Naive B cell (primary cell): Measurements from ENCODE around the gene PNMA8A. TPM values are rescaled to one million over a fixed set of nuclear protein-coding genes. Genes with fewer than 3 reads are reported as not detected.

ENCODE experiments used
- ATAC-seq, 2 donors: fragments of 150-1000 bp; cut with Tn5 transposase; 2 replicates each; pipeline ENCODE4 v1.10.0; 2021; ENCODE audit warnings: low read depth in 2 of 2, mild to moderate bottlenecking in 2 of 2, moderate library complexity in 2 of 2
- DNase-seq: peaks from one replicate; pipeline ENCODE4 v3.0.0; 2022
- H3K27ac Mint-ChIP-seq, 6 donors: one replicate each; pipeline ENCODE4 v1.8.0; 2020 to 2022; ENCODE audit warnings: mild to moderate bottlenecking in 6 of 6, mixed read lengths in 6 of 6, moderate library complexity in 5 of 6, inconsistent platforms in 2 of 6
- H3K27me3 Mint-ChIP-seq, 3 donors: one replicate each; pipeline ENCODE4 v1.8.0; 2021 to 2022; ENCODE audit warnings: mixed read lengths in 3 of 3, mild to moderate bottlenecking in 1 of 3
- H3K36me3 Mint-ChIP-seq, 2 donors: one replicate each; pipeline ENCODE4 v1.8.0; 2020 to 2022; ENCODE audit warnings: mixed read lengths in 2 of 2, inconsistent platforms in 1 of 2, mild to moderate bottlenecking in 1 of 2
- H3K4me1 Mint-ChIP-seq, 3 donors: one replicate each; pipeline ENCODE4 v1.8.0; 2020 to 2022; ENCODE audit warnings: mixed read lengths in 3 of 3, inconsistent platforms in 1 of 3, mild to moderate bottlenecking in 1 of 3, moderate library complexity in 1 of 3
- H3K4me3 Mint-ChIP-seq, 8 donors: one replicate each; pipeline ENCODE4 v1.8.0; 2020 to 2022; ENCODE audit warnings: mild to moderate bottlenecking in 8 of 8, mixed read lengths in 8 of 8, moderate library complexity in 8 of 8, inconsistent platforms in 2 of 8
- H3K9me3 Mint-ChIP-seq, 7 donors: one replicate each; pipeline ENCODE4 v1.8.0; 2020 to 2022; ENCODE audit warnings: mixed read lengths in 7 of 7, mild to moderate bottlenecking in 5 of 7, inconsistent platforms in 2 of 7, moderate library complexity in 1 of 7
- polyA plus RNA-seq, 6 donors: library from polyadenylated mRNA; unstranded; fragments of 300-500 nt; fragmentation: Illumina TruSeq; gene quantifications; one replicate each; pipeline ENCODE4 v1.2.3, GENCODE V29; 2021; ENCODE audit warnings: low read depth in 6 of 6

PNMA8A gene, protein sequence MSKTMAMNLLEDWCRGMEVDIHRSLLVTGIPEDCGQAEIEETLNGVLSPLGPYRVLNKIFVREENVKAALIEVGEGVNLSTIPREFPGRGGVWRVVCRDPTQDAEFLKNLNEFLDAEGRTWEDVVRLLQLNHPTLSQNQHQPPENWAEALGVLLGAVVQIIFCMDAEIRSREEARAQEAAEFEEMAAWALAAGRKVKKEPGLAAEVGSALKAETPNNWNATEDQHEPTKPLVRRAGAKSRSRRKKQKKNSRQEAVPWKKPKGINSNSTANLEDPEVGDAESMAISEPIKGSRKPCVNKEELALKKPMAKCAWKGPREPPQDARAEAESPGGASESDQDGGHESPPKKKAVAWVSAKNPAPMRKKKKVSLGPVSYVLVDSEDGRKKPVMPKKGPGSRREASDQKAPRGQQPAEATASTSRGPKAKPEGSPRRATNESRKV
- not detected for polyA plus RNA-seq

DNA sequence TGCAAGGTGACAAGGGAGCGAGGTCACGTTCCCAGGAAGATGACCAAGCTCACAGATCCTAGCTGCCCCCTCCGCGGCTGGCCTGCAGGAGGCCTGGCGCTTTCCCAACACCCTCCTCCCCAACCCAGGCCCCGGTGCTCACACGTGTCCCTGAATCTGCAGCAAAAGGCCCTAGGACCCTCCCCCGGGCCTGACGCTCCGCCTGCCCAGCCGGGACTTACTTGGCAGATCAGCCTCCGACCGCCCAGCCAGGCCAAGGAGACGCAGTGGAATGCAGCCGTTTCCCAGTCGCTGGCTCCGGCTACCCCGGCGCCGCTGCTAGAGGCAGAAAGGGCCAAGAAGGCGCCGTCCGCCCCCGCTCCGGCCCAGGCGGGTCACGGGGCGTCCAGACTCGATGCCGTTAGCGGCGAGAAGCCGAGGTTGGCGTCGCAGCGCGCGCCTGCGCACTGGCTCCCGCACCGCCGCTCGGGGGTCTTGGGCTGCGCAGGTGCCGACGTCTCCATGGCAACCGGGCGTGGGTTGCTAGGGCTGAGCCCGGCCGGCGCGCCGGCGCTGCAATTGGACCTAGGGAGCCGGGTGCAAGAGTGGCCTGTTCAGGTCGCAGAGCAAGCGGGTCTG, at the start of gene PNMA8A:
PNMA8A (minus strand) TSS at position 448 of the 618 bp plus-strand sequence. CDS start 528 bp downstream, outside the sequence.
- no peak for ATAC-seq
- Mint-ChIP-seq H3K27me3 (peaks cover 30 to 53% (median 48%) of the 10 kb centered on the region in 3 donors), H3K4me3 (peak within 1 kb of the TSS in 2 of 8 donors; percentile 5 to 40)

DNA sequence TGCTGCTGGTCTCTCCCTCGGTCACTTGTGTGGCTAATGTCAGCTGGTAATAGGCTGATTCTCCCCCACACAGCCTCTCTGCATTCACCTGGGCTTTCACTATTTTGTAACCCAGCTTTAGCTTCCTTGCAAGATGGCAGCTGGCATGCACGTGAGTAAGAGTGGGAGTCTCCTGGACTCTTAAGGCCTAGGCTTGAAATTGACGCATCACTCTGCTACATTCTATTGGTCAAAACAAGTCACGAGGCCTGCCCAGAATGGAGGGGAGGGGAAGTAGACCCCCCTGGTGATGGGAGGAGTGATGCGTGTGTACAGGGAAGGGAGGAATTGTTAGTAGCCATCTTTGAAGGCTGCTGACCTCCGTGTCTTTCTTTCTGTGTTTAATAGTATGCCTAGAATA, 49.3 kb upstream of the PNMA8A start:
- H3K27ac Mint-ChIP-seq, result no peak overlapping the region
- ATAC-seq (no peak), DNase-seq (no peak)
- H3K9me3 Mint-ChIP-seq, result peaks cover 0 to 5% (median 0%) of the 10 kb centered on the region in 7 donors
- no peak overlapping the region for H3K4me3 Mint-ChIP-seq
- no peaks in the 10 kb centered on the region for H3K36me3 Mint-ChIP-seq
- peaks cover 4 to 8% (median 5%) of the 10 kb centered on the region in 3 donors for H3K27me3 Mint-ChIP-seq
- H3K4me1 Mint-ChIP-seq, result peaks cover 0 to 26% (median 6%) of the 10 kb centered on the region in 3 donors

More for the DNA sequence above, at the start of gene PNMA8A:
- no peak for DNase-seq
- H3K4me1 Mint-ChIP-seq, result no peaks in the 10 kb centered on the region
- no peak within 1 kb of the TSS for H3K27ac Mint-ChIP-seq
- H3K36me3 Mint-ChIP-seq, result peaks cover 0 to 7% of the 10 kb centered on the region in 2 donors
- peaks cover 0 to 4% (median 0%) of the 10 kb centered on the region in 7 donors for H3K9me3 Mint-ChIP-seq

DNA sequence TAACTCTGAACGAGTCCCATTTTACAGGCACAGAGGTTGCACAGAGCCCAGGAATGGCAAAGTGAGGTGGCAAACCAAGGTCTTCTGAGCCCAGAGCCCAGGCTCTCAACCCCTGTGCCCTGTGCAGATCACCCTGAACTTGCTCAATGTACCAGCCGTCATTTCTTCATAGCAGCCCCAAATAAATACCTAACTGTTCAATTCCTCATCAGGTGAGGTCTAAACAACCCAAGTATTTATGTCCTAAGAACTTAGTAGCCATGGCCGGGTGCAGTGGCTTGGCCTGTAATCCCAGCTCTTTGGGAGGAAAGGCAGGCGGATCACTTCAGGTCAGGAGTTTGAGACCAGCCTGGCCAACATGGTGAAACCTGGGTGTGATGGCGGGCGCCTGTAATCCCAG, 46.1 kb upstream of the PNMA8A start:
- H3K4me1 Mint-ChIP-seq, result peaks cover 0 to 20% (median 8%) of the 10 kb centered on the region in 3 donors
- H3K4me3 Mint-ChIP-seq, result no peak overlapping the region
- ATAC-seq (no peak), DNase-seq (no peak)
- H3K9me3 Mint-ChIP-seq, result no peaks in the 10 kb centered on the region
- H3K27ac Mint-ChIP-seq, result no peak overlapping the region
- peaks cover 19 to 33% (median 25%) of the 10 kb centered on the region in 3 donors for H3K27me3 Mint-ChIP-seq
- no peaks in the 10 kb centered on the region for H3K36me3 Mint-ChIP-seq

DNA sequence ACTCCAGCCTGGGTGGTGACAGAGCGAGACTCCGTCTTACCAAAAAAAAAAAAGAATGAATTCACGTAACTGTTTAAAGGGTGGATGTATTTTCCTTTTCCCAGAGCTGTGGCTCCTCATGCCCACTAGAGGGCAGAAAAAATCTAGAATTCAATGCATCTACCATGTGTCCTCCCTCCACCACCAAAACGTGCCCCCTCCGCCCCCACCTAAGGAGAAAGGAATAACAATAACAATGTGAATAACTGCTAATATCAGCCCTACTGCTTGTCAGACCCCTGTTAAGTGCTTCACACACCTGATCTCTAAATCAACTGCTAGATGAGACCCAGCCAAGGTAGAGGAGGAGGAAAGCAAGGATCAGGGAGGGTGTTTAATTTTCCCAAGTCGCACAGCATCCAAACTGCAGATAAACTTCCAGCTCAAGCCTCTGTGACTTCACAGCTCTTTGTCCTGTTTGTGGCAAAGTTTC, 44.6 kb upstream of the PNMA8A start:
- peak; percentile 35 to 36 for ATAC-seq
- Mint-ChIP-seq H3K36me3 (no peaks in the 10 kb centered on the region), H3K9me3 (peaks cover 0 to 9% (median 0%) of the 10 kb centered on the region in 7 donors), H3K4me3 (no peak overlapping the region), H3K4me1 (peaks cover 0 to 14% (median 8%) of the 10 kb centered on the region in 3 donors), H3K27ac (no peak overlapping the region), H3K27me3 (peaks cover 23 to 39% (median 31%) of the 10 kb centered on the region in 3 donors)
- no peak for DNase-seq

DNA sequence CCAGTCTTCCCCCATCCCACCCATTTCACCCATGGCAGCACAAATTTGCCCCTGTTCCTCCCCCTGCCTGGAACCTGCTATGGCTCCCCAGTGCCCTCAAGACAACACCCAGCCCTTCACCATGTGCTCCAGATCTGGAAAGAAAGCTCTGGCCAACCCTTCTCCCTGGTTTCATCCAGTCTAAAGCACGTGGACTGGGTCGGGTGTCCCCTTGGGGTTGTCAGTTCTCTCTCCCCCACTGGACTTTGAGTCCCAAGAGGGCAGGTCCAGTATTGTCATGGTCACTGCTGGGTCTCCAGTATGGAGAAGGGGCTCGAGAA, 43.9 kb upstream of the PNMA8A start:
- H3K36me3 Mint-ChIP-seq, result no peaks in the 10 kb centered on the region
- no peak for ATAC-seq
- no peak overlapping the region for H3K4me3 Mint-ChIP-seq

DNA sequence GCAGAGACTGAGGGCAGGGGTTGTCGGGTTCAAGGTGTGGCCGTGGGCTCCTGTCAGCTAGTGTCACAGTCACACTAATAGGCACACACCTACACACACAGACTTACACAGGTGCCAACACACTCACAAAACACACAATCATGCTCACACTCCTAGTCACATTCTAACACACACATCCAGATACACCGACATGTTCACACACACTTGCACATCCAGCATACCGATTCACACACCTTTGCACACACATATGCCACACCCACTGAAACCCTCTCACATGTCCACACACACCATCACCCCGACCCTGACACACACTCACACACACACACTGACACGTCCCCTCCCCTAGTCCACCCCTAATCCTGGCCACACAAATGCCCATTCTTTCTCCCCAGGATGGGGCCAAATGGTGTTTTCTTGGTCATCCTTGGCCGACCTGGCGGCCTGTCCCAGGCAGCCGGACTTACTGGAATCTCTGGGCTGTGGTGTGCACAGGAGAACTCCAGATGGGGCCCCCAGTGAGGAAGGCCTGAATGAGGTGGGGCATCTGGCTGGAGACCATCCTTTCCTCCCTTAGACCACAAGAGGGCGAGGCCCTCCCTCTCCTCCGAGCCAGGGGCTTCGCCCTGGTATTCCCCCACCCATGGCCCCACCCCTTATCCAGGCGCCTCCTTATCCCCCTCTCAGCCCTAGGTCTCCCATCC, 43.4 kb upstream of the PNMA8A start:
- Mint-ChIP-seq H3K27ac (peak overlapping the region in 1 of 6 donors; percentile 81), H3K36me3 (no peaks in the 10 kb centered on the region), H3K9me3 (peaks cover 0 to 10% (median 0%) of the 10 kb centered on the region in 7 donors), H3K4me3 (no peak overlapping the region), H3K27me3 (peaks cover 26 to 41% (median 35%) of the 10 kb centered on the region in 3 donors), H3K4me1 (peaks cover 0 to 14% (median 8%) of the 10 kb centered on the region in 3 donors)
- DNase-seq (no peak), ATAC-seq (no peak)

More for the DNA sequence above, 43.9 kb upstream of the PNMA8A start:
- H3K9me3 Mint-ChIP-seq, result peaks cover 0 to 10% (median 0%) of the 10 kb centered on the region in 7 donors
- no peak for DNase-seq
- H3K27me3 Mint-ChIP-seq, result peaks cover 26 to 41% (median 35%) of the 10 kb centered on the region in 3 donors
- peaks cover 0 to 14% (median 8%) of the 10 kb centered on the region in 3 donors for H3K4me1 Mint-ChIP-seq
- H3K27ac Mint-ChIP-seq, result peak overlapping the region in 1 of 6 donors; percentile 21

DNA sequence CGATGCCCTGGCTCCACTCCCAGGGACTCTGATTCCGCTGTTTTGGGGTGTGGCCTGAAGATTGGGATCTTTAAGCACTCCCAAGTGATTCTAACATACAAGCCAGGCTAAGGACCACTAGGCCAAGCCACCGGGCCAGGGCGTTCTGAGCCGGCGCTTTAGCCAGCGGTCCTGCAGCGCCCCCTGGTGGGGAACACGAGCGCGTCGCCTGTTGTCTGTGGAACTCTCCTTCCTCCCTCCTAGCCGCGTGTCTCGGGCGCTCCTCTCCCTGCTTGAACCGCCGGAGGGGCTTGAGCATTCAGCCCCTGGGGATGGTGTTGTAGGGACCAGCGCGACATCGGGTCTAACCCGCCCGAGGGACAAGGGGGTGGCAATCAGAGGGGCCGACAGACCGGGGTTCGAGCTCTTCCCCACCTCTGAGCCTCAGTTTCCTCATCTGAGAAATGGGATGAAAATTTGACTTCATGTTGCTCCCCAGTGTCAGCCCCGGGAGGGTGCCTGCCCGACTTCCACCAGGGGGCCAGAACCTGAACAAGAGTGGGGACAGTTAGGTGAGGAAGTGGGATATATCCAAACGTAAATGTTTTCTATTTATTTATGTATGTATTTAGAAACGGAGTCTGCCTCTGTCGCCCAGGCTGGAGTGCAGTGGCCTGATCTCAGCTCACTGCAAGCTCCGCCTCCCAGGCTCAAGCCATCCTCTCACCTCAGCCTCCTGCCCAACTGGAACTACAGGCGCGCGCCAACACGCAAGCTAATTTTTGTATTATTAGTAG, 42.3 kb upstream of the PNMA8A start:
- Mint-ChIP-seq H3K27me3 (peaks cover 33 to 51% (median 41%) of the 10 kb centered on the region in 3 donors), H3K4me1 (peaks cover 0 to 10% (median 8%) of the 10 kb centered on the region in 3 donors), H3K36me3 (no peaks in the 10 kb centered on the region), H3K4me3 (no peak overlapping the region), H3K9me3 (peaks cover 0 to 10% (median 0%) of the 10 kb centered on the region in 7 donors), H3K27ac (peak overlapping the region in 1 of 6 donors; percentile 60)
- ATAC-seq, result peak; percentile 67 to 72
- peak; percentile 67 for DNase-seq

DNA sequence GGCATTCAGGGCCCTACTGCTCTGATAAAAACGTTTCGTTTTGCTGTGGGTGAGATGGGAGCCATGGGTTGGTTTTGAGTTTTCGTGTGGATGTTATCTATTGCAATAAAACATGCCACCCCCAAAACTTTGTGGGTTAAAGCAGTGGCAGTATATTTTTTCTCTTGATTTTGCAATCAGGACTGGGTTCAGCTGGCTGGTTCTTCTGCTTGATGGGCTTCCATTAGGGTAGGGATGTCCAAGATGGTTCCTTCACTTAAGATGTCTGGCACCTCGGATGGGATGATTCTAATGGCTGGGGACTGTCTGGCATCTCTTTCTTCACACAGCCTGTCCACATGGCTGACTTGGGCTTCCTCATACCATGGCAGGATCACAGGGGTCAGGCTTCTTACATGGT, 39.9 kb upstream of the PNMA8A start:
- H3K36me3 Mint-ChIP-seq, result no peaks in the 10 kb centered on the region
- DNase-seq (no peak), ATAC-seq (no peak)
- H3K9me3 Mint-ChIP-seq, result peaks cover 0 to 10% (median 0%) of the 10 kb centered on the region in 7 donors
- H3K4me3 Mint-ChIP-seq, result no peak overlapping the region
- H3K27ac Mint-ChIP-seq, result no peak overlapping the region
- peaks cover 0 to 11% (median 10%) of the 10 kb centered on the region in 3 donors for H3K4me1 Mint-ChIP-seq
- H3K27me3 Mint-ChIP-seq, result peaks cover 43 to 69% (median 59%) of the 10 kb centered on the region in 3 donors

DNA sequence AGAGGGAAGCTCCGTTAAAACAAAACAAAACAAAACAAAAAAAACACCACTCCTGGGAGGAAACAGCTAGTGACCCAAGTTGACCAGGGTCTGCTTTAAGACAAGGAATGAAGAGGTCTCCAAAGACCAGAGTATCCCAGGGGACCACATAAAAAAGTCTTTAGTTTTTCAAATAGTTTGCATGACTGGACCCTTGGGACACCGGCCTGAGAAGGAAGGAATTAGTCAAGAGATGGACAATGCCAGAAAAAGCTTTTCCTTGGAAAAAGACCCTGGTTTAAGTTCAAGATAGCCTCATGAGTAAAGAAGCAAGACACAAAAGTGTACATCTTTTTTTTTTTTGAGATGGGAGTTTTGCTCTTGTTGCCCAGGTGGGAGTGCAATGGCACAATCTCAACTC, 36.8 kb upstream of the PNMA8A start:
- Mint-ChIP-seq H3K27me3 (peaks cover 27 to 47% (median 36%) of the 10 kb centered on the region in 3 donors), H3K4me1 (peaks cover 0 to 8% (median 3%) of the 10 kb centered on the region in 3 donors), H3K36me3 (no peaks in the 10 kb centered on the region), H3K27ac (no peak overlapping the region), H3K9me3 (peaks cover 0 to 10% (median 0%) of the 10 kb centered on the region in 7 donors), H3K4me3 (no peak overlapping the region)
- ATAC-seq (no peak), DNase-seq (no peak)

DNA sequence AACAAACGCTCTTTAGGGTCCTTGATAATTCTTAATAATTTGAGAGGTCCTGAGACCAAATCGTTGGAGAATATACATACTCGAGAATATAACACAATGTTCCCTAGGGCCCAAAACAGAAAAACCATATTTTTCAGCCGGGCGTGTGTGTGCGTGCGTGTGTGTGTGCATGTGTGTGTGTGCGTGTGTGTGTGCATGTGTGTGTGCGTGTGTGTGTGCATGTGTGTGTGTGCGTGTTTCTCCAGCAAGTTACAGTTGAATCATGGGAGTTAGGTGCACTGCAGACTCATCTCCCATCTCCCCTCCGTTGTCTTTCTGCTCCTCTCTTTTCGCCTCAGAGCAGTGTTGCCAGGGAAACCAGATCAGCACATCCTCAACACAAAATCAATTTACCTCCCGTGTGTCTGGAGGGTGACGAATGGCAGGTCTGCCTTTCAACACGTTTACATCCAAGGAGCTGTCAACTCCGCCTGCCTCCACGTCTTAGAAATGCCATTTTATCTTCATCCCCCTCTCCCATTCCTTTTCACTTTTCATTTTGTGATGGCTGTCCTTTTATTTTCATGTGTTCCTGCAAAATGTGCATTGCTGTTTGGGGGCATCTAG, 32.6 kb upstream of the PNMA8A start:
- H3K27ac Mint-ChIP-seq, result no peak overlapping the region
- H3K9me3 Mint-ChIP-seq, result no peaks in the 10 kb centered on the region
- ATAC-seq, result no peak
- H3K4me3 Mint-ChIP-seq, result no peak overlapping the region
- H3K4me1 Mint-ChIP-seq, result peaks cover 0 to 8% (median 3%) of the 10 kb centered on the region in 3 donors
- H3K27me3 Mint-ChIP-seq, result peaks cover 34 to 48% (median 44%) of the 10 kb centered on the region in 3 donors
- no peak for DNase-seq
- no peaks in the 10 kb centered on the region for H3K36me3 Mint-ChIP-seq

DNA sequence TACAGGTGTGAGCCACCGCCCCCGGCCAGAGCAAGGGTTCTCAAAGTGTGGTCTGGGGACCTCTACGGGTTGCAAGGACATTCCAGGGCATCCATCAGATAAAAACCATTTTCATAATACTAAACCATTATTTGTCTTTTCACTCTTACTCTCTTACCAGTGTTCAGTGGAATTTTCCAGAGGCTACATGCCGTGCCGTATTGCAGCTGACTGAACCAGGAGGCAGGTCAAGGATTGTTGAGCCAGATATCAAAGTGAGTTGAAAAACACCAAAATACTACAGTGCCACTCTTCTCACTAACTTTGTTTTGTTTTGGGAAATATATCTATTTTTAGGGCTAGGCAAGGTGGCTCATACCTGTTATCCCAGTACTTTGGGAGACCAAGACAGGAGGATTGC, 31.5 kb upstream of the PNMA8A start:
- Mint-ChIP-seq H3K27ac (peak overlapping the region in 1 of 6 donors; percentile 75), H3K9me3 (no peaks in the 10 kb centered on the region)

DNA sequence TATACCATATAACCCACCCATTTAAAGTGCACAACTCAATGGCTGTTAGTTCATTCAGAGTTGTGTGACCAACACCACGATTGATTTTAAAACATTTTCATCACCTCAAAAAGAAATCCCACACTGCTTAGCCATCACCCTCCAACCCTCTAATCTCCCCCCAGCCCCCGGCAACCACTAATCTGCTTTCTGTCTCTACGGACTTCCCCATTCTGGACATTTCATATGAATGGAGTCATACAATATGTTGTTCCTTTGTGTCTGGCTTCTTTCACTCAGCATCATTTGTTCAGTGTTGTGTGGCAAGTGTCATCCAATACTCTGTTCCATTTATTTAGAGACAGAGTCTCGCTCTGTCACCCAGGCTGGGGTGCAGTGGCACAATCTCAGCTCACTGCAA, 28.3 kb upstream of the PNMA8A start:
- Mint-ChIP-seq H3K36me3 (no peaks in the 10 kb centered on the region), H3K4me1 (peaks cover under 1 to 3% (median 2%) of the 10 kb centered on the region in 3 donors), H3K27ac (peak overlapping the region in 1 of 6 donors; percentile 18), H3K4me3 (no peak overlapping the region), H3K27me3 (peaks cover 33 to 50% (median 37%) of the 10 kb centered on the region in 3 donors), H3K9me3 (no peaks in the 10 kb centered on the region)
- ATAC-seq (no peak), DNase-seq (no peak)

More for the DNA sequence above, 31.5 kb upstream of the PNMA8A start:
- H3K4me3 Mint-ChIP-seq, result no peak overlapping the region
- peaks cover 33 to 46% (median 38%) of the 10 kb centered on the region in 3 donors for H3K27me3 Mint-ChIP-seq
- H3K36me3 Mint-ChIP-seq, result no peaks in the 10 kb centered on the region
- no peak for DNase-seq
- peaks cover 0 to 8% (median 3%) of the 10 kb centered on the region in 3 donors for H3K4me1 Mint-ChIP-seq
- no peak for ATAC-seq
